MM.1S (cell line): Measurements from ENCODE around the gene NPW.

Experiments
- DNase-seq: peaks from one replicate; pipeline ENCODE4 v3.0.0-alpha.2; 2015
- H2AFZ ChIP-seq: fragments of 300-600 bp; sonication (generic); 2 replicates; pipeline ENCODE4 v1.6.0; 2016; ENCODE audit warnings: antibody characterized with exemption, low read length
- H3F3A ChIP-seq: fragments of 300-600 bp; sonication (generic); 2 replicates; pipeline ENCODE4 v1.6.1; 2016; ENCODE audit warnings: mild to moderate bottlenecking, antibody characterized with exemption, low read length, moderate library complexity, mixed read lengths; ENCODE audit not compliant: insufficient read depth
- H3K27ac ChIP-seq: fragments of 300-600 bp; sonication (generic); 2 replicates; pipeline ENCODE4 v1.5.1; 2016; ENCODE audit warnings: mild to moderate bottlenecking, low read length
- H3K27me3 ChIP-seq: fragments of 300-600 bp; sonication (generic); replicated peaks from 2 replicates; pipeline ENCODE4 v1.6.0; 2016; ENCODE audit warnings: low read length; ENCODE audit not compliant: insufficient read depth
- H3K36me3 ChIP-seq: fragments of 300-600 bp; sonication (generic); replicated peaks from 2 replicates; pipeline ENCODE4 v1.6.1; 2016; ENCODE audit warnings: mild to moderate bottlenecking, low read length, mixed read lengths; ENCODE audit not compliant: insufficient read depth
- H3K4me1 ChIP-seq: fragments of 300-600 bp; sonication (generic); 2 replicates; pipeline ENCODE4 v1.6.1; 2016; ENCODE audit warnings: low read length, mixed read lengths
- H3K4me2 ChIP-seq: fragments of 300-600 bp; sonication (generic); 2 replicates; pipeline ENCODE4 v1.6.0; 2016; ENCODE audit warnings: low read depth, low read length
- H3K4me3 ChIP-seq: fragments of 300-600 bp; sonication (generic); 2 replicates; pipeline ENCODE4 v1.5.1; 2016; ENCODE audit warnings: low read length, mixed read lengths
- H3K79me2 ChIP-seq: fragments of 300-600 bp; sonication (generic); 2 replicates; pipeline ENCODE4 v1.6.1; 2016; ENCODE audit warnings: mixed run types, low read length, mixed read lengths
- H3K9ac ChIP-seq: fragments of 300-600 bp; sonication (generic); 2 replicates; pipeline ENCODE4 v1.6.1; 2016; ENCODE audit warnings: low read length, mixed read lengths
- H3K9me2 ChIP-seq: fragments of 300-600 bp; sonication (generic); replicated peaks from 2 replicates; pipeline ENCODE4 v1.6.1; 2016; ENCODE audit warnings: mild to moderate bottlenecking, low read length, mixed read lengths; ENCODE audit not compliant: insufficient read depth
- H3K9me3 ChIP-seq: fragments of 300-600 bp; sonication (generic); replicated peaks from 2 replicates; pipeline ENCODE4 v1.6.1; 2016; ENCODE audit warnings: mild to moderate bottlenecking, low read length, mixed read lengths; ENCODE audit not compliant: insufficient read depth
- H4K20me1 ChIP-seq: fragments of 300-600 bp; sonication (generic); 2 replicates; pipeline ENCODE4 v1.6.1; 2016; ENCODE audit warnings: mild to moderate bottlenecking, low read length, moderate library complexity, mixed read lengths; ENCODE audit not compliant: insufficient read depth
- CTCF ChIP-seq: fragments of 300-600 bp; sonication (generic); IDR thresholded peaks from 2 replicates; pipeline ENCODE4 v1.5.1; 2016; ENCODE audit warnings: antibody characterized with exemption, low read length, mixed read lengths
- EZH2 ChIP-seq: fragments of 300-600 bp; sonication (generic); optimal IDR thresholded peaks from 2 replicates; pipeline ENCODE3; 2017; ENCODE audit warnings: low read depth, mild to moderate bottlenecking, antibody characterized with exemption, low read length, mixed read lengths
- EZH2phosphoT487 ChIP-seq: fragments of 300-600 bp; sonication (generic); IDR thresholded peaks from 2 replicates; pipeline ENCODE4 v1.6.1; 2018; ENCODE audit warnings: antibody characterized with exemption, low read length

The NPW gene

GRCh38 chr16:2013527-2013926, 6.1 kb upstream of the NPW start:
- no peak overlapping the region for H3K4me3 ChIP-seq
- H4K20me1 ChIP-seq: no peaks in the 10 kb centered on the region
- H2AFZ ChIP-seq: no peak overlapping the region
- H3K9me2 ChIP-seq: no peaks in the 10 kb centered on the region
- TF ChIP-seq EZH2 (no peak), EZH2phosphoT487 (no peak), CTCF (no peak)
- H3K27ac ChIP-seq: no peak overlapping the region
- H3K27me3 ChIP-seq: no peaks in the 10 kb centered on the region
- H3F3A ChIP-seq: no peaks in the 10 kb centered on the region
- no peak overlapping the region for H3K4me2 ChIP-seq
- H3K36me3 ChIP-seq: no peaks in the 10 kb centered on the region
- peaks cover 17% of the 10 kb centered on the region for H3K79me2 ChIP-seq
- no peaks in the 10 kb centered on the region for H3K9me3 ChIP-seq
- H3K9ac ChIP-seq: no peak overlapping the region
- H3K4me1 ChIP-seq: peaks cover 4% of the 10 kb centered on the region; the same call in 1 of the 2 replicates
- no peak for DNase-seq

GRCh38 chr16:2015117-2015946, 4.3 kb upstream of the NPW start:
- Histone ChIP-seq H3K27me3 (peaks cover 16% of the 10 kb centered on the region), H3K4me3 (no peak overlapping the region), H3K79me2 (peaks cover 3% of the 10 kb centered on the region), H3K4me2 (no peak overlapping the region), H3F3A (no peaks in the 10 kb centered on the region), H3K4me1 (0 out of 2 replicates have a peak, but pooled peaks cover 3% of the 10 kb centered on the region), H3K9ac (no peak overlapping the region), H4K20me1 (no peaks in the 10 kb centered on the region), H3K9me3 (no peaks in the 10 kb centered on the region), H2AFZ (no peak overlapping the region), H3K36me3 (no peaks in the 10 kb centered on the region), H3K27ac (no peak overlapping the region), H3K9me2 (no peaks in the 10 kb centered on the region)
- DNase-seq: peak; percentile 3
- no peak for TF ChIP-seq EZH2
- TF ChIP-seq EZH2phosphoT487: no peak
- TF ChIP-seq CTCF: no peak

GRCh38 chr16:2015947-2016208, 3.7 kb upstream of the NPW start:
- H3K4me3 ChIP-seq: no peak overlapping the region
- H3K9me2 ChIP-seq: no peaks in the 10 kb centered on the region
- H3K27me3 ChIP-seq: peaks cover 21% of the 10 kb centered on the region
- no peaks in the 10 kb centered on the region for H3F3A ChIP-seq
- no peak overlapping the region for H3K4me2 ChIP-seq
- no peak overlapping the region for H2AFZ ChIP-seq
- no peaks in the 10 kb centered on the region for H3K9me3 ChIP-seq
- H3K4me1 ChIP-seq: no peaks in the 10 kb centered on the region
- H3K9ac ChIP-seq: no peak overlapping the region
- H4K20me1 ChIP-seq: no peaks in the 10 kb centered on the region
- H3K79me2 ChIP-seq: no peaks in the 10 kb centered on the region
- H3K36me3 ChIP-seq: no peaks in the 10 kb centered on the region
- no peak for TF ChIP-seq EZH2phosphoT487
- TF ChIP-seq CTCF: no peak
- no peak for TF ChIP-seq EZH2
- H3K27ac ChIP-seq: no peak overlapping the region
- no peak for DNase-seq
